Kidney capillary endothelial cell (primary cell): ENCODE results near the gene XKR3.
"Not testable (repeated sequence)": the region's sequence is repeated elsewhere in the genome, so short reads cannot be mapped to it uniquely, and the experiment has no call there.

Experiments used
- DNase-seq: peaks from one replicate; pipeline ENCODE4 v3.0.0-alpha.2; 2018; ENCODE audit warnings: low spot score

The XKR3 gene

GRCh38 chr22:16804882-16805281 is 20.3 kb downstream of the XKR3 start:
- no peak for DNase-seq

DNA sequence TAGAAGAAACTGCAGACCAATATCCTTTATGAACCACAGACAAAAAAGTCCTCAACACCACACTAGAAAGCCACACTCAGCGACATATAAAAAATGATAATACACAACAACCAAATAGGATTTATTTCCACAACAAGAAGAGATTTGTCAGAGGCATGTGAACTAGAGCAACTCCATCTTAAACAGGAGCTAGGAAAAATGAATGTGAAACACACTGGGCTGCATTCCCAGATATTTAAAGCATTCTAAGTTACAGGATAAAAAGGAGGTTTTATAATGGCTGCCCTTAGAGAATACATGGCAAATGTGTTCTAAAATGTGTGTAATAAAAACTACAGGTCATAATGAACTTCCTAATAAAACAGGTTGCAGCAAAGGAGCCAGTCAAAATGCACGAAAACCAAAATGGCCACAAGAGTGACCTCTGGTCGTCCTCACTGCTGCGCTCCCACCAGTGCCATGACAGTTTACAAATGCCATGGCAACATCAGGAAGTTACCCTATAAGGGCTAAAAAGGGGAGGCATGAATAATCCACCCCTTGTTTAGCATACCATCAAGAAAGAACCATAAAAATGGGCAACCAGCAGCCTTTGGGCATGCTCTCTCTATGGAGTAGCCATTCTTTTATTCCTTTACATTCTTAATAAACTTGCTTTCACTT is 21.8 kb downstream of the XKR3 start:
- no peak for DNase-seq

DNA sequence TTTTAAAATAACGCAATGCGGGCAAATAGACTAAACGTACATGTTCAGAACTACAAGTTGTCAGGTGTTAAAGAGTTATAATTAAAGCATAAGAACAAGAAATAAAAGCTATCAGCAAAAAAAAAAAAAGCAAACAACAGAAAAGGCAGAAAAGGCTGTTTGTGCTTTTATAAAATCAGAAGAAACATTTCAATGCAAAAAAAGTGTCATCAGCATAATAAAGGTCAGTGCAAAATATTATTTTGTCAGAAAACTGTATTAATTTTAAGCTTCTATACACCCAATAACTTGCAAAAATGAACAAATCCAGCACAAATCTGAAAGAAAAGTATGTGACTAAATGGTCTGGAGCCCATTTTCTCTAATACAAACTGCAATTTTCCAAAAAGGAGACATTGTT is 23.6 kb downstream of the XKR3 start:
- DNase-seq = no peak

DNA sequence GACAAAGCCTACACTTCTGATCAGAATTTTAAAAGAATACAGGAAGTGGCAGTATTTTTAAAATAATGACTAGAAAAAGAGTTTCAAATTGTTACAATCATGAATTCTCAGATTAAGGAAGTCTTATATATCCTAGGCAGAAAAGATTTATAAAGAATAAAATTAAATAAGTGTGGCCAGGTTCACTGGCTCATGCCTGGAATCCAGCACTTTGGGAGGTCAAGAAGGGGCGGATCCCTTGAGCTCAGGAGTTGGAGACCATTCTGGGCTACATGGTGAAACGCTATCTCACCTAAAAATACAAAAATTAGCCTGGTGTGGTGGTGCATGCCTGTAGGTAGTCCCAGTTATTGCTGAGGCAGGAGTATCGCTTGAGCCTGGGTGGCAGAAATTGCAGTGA is 24.1 kb downstream of the XKR3 start:
- DNase-seq = no peak

DNA sequence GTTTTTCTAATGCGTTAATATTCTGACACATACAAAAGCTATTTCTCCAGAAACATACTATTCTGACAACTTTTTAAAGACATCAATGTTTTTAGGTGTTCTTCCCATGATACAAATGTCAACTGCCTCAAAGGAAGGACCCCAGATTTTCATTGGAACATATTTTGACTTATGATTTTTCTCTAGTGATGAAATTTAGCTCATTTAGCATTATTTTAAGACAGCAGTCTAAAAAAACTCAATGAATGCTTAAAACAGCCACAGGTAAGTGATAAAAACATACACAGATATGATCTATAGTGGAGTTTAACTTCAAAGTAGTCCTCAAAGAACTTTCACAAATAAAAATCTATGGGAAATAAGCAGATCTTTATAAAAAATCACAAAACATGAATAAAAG is 24.9 kb downstream of the XKR3 start:
- DNase-seq = no peak

DNA sequence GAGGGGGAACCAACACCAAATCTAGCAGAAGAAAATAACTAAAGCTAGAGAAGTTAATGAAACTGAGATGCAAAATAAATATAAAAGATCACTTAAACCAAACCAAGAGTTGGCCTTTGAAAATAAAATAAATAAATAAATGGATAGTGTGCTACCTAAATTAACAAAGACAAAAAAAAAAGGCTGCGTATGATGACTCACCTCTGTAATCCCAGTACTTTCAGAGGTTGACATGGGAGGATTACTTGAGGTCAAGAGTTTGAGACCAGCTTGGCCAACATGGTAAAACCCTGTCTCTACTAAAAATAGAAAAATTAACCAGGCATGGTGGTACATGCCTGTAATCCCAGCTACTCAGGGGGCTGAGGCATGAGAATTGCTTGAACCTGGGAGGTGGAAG is 29.7 kb downstream of the XKR3 start:
- not testable (repeated sequence) for DNase-seq

- DNase-seq = no peak
Observed at GRCh38 chr22:16793831-16794230, 31.4 kb downstream of the XKR3 start.

DNA sequence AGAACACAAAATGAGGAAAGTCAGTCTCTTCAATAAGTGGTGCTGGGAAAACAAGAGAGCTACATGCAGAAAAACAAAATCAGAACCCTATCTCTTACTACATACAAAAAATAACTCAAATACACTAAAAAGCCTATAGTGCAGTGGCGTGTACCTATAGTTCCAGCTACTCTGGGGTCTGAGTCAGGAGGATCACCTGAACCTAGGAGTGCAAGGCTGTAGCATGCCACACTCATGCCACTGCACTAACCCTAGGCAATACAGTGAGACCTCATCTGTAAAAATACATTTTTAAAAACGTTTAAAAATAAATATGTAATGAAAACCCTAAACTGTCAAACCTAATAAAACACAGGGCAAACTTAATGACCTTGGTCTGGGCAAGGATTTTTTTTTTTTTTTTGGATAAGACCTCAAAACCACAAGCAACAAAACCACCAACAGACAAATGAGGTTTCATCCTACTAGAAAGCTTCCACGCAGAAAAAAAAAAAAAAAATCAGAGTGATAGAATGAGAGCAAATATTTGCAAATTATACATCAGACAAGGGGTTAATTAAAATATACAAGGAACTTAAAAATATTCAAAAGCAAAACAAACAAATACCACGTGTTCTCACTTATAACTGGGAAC is 35.2 kb downstream of the XKR3 start:
- DNase-seq = no peak

DNA sequence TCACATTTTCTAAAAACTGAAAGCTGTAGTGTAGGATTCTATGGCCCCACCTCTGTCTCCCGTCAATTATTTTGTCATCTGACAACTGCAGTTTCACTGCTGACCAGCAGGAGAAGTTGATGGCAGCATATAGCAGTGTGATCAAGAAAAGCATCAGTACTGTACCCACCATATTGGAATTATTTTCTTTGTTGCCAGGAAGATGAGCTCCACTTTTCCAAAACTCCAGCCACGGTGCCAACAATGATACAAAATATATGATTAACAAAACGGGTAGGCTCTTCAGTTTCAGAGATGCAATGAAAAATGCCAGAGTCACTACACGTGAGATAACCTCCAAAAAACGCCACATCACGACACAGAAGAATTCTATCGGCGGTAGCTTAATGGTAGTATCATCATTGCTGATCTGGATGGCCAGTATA is 41.3 kb downstream of the XKR3 start:
- no peak for DNase-seq

DNA sequence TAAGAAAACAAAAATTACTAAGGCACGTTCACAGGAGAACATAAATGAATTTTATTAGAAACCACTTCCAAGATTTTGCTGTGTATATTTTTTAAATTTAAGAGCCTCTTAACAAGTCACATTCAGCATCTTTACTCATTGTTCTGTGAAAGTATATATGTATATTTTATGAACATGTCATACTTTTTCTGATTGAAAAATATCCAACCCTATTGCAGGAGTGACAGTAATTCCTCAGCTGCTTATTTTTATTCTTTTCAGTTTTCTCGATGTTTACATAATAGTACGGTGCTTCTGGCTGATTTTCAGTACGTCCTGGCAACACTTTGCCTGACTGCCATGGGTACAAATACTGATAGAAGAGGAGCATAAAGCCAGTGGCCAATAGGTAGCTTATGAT is 41.8 kb downstream of the XKR3 start:
- no peak for DNase-seq

DNA sequence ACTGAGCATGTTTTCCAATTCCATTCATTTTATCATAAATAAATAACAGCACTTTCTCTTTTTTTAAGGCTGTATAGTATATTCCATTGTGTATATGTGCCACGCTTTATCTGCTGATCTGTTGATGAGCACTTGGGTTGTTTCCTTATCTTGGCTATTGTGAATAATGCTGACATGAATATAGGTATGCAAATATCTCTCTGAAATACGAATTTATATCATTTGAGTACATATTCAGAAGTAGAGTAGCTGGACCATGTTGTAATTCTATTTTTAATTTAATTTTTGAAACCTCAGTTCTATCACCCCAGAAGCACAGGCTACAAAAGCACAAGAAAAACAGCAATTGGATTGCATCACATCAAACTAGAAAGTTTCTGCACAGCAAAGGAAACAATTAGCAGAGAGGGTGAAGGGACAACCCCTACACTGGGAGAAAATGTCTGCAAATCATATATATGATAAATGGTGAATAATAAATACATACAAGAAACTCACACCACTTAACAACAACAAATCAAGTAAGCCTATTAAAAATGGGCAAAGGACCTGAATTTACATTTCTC is 43.4 kb downstream of the XKR3 start:
- DNase-seq = no peak

GRCh38 chr22:16781074-16781763 is 44.0 kb downstream of the XKR3 start:
- no peak for DNase-seq

GRCh38 chr22:16777284-16777924 is 47.8 kb downstream of the XKR3 start:
- DNase-seq = no peak

GRCh38 chr22:16776080-16776479 is 49.1 kb downstream of the XKR3 start:
- no peak for DNase-seq

GRCh38 chr22:16774911-16775500 is 50.2 kb downstream of the XKR3 start:
- DNase-seq = no peak

DNA sequence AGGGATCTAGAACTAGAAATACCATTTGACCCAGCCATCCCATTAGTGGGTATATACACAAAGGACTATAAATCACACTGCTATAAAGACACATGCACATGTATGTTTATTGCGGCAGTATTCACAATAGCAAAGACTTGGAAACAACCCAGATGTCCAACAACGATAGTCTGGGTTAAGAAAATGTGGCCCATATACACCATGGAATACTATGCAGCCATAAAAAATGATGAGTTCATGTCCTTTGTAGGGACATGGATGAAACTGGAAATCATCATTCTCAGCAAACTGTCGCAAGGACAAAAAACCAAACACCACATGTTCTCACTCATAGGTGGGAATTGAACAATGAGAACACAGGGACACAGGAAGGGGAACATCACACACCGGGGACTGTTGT is 53.6 kb downstream of the XKR3 start:
- DNase-seq = not testable (repeated sequence)

GRCh38 chr22:16767927-16768326 is 57.3 kb downstream of the XKR3 start:
- DNase-seq = not testable (repeated sequence)

- DNase-seq = not testable (repeated sequence)
Observed at GRCh38 chr22:16762224-16762623, 63.0 kb downstream of the XKR3 start.

DNA sequence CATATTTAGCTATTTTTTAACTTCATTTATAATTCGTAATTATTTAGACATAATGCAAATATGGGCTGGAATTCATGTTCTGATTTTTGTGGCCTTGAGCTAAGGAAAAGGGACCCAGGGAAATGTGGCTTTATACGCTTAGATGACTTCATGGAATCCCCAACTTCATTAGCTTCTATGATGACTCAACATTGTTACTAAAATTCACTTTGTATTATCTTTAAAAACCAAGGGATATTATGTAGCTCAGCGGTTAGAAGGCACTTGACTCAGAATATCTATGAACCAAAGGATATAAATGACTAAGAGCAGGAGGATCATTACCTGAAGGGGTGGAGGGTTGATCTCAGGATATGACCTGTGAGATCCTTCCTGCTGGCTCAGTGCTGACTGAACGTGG is 64.8 kb downstream of the XKR3 start:
- DNase-seq = not testable (repeated sequence)

DNA sequence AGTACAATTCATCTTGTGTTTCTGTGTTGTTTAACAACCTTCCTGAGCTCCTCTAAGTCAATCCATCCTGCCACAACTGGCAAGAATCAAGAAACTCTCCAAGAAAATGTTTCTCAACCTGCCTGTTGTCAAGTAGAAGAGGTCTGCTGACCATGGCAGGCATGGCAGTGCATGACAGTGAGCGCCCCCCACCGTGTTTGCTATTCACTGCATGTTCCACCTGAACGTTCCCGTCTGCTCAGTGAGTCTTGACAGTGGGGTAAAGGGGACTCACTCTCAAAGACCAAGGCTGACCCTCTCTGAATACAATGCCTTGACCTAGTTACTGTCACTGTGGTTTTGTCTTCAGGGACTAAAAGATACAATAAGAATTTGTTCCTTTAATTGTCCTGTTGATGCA is 75.9 kb downstream of the XKR3 start:
- DNase-seq = not testable (repeated sequence)

DNA sequence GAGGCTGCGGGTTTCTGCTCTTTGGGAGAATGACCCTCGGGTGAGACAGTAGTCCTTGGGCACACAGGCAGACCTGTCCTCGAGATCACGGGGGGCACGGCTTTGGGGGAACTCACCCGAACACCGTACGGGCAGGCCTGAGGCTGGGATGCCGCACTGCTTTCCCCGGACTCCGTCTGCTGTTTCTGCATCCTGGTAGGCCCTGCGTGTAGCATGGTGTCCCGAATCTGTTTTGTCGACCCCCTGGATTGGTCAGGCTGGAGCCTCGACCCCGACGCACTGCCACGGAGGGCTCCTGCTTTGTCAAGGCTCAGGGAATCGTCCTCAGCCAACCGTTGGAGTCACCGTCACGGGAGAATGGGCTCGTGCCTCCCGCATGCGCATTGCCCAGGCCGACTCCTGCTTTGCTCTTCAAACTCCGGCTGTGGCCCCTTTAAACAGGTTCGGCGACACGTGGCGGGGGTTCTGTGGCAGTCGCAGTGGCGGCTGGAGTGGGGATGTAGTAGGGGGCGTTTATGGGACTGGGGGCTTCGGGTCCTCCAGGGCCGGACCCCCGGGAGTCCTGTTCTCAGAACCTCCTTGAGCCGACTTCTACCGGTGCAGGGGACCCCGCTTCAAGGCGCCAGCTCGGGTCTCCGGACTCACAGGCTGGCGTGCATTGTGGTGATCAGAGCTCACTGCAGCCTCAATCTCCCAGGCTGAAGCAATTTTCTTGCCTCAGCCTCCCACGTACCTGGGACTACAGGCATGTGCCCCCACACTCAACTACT is 76.9 kb downstream of the XKR3 start:
- not testable (repeated sequence) for DNase-seq
